ENCODE results near the gene SCN2B.

GRCh38 chr11:118112711-118113430 is 63.6 kb downstream of the SCN2B start:
- TF ChIP-seq POLR2A (IDR thresholded peaks at IDR 0.05; ENCODE audit: low read depth, low read length) (no peak), CREB1 (IDR thresholded peaks at IDR 0.05; ENCODE audit: low read depth) (no peak), CTCF (IDR thresholded peaks at IDR 0.05 in 2 of 3, conservative IDR thresholded peaks at IDR 0.05 in 1 of 3; ENCODE audit: control insufficient read depth in 2 of 3, extremely low read depth in 1 of 3, insufficient read depth in 1 of 3, low read depth in 3 of 3, low read length in 3 of 3) (no peak), MAX (IDR thresholded peaks at IDR 0.05; ENCODE audit: low read depth, low read length) (no peak), YY1 (IDR thresholded peaks at IDR 0.05; ENCODE audit: low read depth, low read length) (no peak), EP300 (IDR thresholded peaks at IDR 0.05; ENCODE audit: borderline replicate concordance in 1 of 2, control insufficient read depth in 1 of 2, low read depth in 2 of 2, low read length in 2 of 2) (no peak), CHD1 (IDR thresholded peaks at IDR 0.05; ENCODE audit: low read depth, low read length) (no peak), SKIL (IDR thresholded peaks at IDR 0.05; ENCODE audit: low read depth, poor library complexity, severe bottlenecking) (no peak)
